ENCODE data around the gene TMOD1.

- TF ChIP-seq EZH2phosphoT487 (IDR thresholded peaks at IDR 0.05; ENCODE audit: borderline replicate concordance, low read length): no peak
- TF ChIP-seq CTCF (conservative IDR thresholded peaks at IDR 0.05; ENCODE audit: low read depth, low read length): no peak
Observed at GRCh38 chr9:97500765-97501176, 695 bp upstream of the TMOD1 start.
